NK-92 treated with Interleukin-12 subunit alpha and Interleukin-12 subunit beta, amount 100 ng/mL, for 24 hours (cell line): ENCODE measurements around the gene PAX5.

Source experiments
- DNase-seq: peaks from one replicate; lab custom pipeline; 2025; lab: John Stamatoyannopoulos, UW

The PAX5 gene

DNA sequence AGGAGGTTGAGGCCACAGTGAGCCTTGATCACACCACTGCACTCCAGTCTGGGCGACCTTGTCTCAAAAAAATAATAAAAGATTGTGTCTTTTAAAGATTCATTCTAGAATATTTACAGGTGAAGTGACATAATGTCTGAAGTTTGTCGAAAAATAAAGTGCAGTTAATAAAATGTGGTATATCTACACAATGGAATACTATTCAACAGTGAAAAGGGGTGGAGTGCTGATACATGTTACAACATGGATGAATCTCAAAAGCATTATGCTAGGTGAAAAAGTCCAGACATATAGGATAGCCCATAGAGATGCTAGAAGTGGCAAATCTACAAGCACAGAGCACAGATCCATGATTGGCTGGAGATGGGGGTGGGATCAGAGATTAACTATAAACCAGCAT is 101.9 kb downstream of the PAX5 start:
- DNase-seq = no peak

DNA sequence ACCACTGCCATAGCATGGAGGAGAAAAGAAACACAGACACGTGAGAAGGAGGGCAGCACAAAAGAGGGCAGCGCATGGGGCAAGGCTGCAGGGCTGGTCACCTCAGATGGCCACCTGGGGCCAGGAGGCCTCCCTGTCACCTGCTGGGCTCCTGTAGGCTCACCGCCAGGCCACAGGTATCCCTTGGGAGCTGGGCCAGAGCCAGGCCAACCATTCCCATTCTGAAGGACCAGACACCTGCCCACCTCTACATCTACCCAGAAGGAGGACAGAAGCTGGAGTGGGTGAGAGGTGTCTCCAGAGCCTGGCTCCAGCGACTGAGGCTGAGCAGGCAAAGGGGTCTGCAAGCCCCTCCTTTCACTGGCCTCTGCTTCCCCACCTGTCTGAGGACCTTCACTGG is 103.1 kb downstream of the PAX5 start:
- DNase-seq = no peak

DNA sequence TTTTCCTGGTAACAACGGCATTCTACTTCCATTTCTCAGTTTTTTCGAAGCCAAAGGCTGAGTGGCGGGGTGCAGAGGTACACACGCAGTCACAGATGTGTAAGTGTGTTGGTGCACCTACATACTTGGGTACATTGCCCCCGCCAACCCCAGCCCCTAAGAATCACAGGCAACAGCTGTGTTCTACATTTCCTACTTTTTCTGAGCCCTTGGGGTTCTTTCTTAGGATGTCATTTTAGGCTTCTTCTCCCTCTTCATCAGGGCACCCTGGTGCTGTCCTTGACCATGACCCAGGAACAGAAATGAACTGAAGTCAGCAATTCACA is 104.8 kb downstream of the PAX5 start:
- no peak for DNase-seq

DNA sequence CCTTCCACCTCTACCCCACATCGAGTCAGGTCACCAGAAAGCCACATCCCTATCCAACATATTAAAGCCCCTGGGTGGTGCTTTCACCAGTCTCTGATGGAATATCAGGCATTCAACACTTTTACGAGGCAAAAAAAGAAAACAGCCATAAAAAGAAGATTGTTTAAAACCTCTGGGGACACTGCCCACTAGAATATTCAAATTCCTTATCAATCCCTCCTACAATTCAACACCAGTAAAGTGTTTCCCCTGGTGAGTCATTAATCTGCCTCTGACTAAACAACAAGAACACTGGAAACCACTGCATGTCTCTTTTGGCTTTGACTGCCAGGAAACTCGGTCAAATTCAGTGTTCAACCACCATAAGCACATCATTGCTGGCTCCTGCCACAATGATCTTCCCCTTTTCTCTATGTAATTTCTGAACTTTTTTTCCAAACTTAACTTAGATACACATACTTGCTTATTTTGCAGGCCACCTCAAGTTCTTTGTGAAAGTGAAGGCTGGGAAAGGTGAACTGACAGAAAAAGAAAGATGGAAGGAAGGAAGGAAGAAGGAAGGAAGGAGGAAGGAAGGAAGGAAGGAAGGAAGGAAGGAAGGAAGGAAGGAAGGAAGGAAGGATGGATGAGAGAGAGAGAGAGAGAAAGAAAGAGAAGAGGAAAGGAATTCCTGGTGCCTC is 105.3 kb downstream of the PAX5 start:
- DNase-seq = no peak

DNA sequence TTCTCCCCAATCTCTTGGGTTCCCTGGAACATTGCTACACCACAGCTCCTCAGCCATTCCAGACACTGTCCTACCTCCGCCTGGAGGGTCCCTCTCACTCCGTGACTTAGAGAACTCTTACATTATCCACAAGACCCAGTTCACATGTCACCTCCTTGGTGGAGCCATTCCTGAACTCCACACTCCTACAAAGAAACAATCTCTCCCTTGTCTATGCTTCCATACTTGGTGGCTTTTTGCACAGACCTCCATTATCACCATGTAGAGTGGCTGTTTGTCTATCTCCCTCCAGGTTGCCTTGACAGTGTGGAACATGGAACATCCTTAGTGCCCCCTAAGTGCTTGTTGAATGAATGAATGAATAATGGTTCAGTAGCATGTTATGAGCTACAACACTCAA is 105.9 kb downstream of the PAX5 start:
- no peak for DNase-seq

DNA sequence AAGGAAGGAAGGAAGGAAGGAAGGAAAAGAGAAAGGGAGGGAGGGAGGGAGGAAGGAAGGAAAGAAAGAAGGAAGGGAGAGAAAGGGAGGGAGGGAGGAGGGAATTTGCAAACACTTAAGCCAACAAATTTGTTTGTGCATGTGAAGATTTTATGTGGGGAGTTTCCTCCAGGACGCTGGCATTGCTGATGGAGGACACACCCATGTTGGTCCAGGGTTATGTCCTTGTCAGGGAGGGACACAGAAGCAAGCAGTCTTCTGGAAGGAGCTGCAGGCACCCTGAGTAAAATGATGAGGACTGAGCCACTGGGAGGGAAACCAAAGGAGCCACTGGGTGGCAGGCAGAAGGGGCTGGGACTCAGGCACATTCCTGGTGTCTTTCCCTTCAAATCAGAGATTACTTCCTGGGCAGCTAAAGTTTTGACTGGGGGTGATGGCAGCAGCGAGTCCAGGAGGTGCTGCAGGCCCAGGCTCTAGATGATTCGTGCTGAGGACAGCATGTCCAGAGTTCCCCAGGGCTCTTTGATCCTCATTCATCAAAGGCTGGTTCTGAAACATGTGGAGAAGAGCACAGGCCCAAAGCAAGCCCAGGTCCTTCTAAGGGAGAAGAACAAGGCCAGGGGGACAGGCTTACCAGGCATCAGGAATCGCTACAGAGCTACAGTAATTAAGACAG is 109.2 kb downstream of the PAX5 start:
- no peak for DNase-seq

DNA sequence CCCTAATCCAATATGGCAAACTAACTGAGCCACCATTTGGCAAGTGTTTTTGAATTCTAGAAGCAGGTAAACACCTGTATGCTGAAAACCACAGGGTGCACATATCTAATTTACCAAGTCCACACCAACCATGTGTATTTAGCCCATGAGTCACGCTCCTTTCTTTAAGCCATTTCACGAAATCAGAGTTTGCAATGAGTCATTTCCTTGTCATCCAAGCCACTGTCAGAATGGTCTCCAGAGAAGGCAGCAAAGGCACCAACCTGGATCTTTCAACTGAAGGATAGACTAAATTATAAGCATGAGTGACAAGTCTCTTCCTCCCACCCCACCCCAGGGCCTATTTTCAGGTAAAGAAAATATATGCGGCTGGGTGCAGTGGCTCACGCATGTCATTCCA is 110.0 kb downstream of the PAX5 start:
- peak; percentile 35 for DNase-seq

DNA sequence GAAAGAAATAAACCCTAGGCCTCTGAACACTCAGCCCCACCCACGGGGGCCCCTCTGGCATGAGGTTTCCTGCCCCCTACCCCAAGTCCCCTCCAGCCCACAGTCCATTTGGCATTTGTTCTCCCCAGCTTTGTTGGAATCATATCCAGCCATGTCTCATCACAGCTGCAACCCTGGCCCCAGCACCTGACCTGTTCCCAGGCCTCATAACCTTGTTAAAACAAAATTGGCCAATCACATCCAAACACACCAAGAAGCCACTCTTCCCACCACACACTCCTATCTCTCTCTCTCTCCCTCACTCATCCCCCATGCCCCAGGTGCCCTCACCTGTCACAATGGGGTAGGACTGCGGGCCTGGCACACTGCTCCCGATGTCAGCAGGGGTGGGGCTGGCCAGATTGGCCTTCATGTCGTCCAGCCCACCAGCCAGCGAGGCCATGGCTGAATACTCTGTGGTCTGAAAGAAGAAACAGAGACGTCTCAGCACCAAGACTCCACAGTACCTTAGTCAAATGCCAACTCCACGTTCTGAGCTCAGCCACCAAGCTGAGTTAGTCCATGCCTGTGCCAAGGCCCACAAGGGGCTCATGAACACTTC is 110.9 kb downstream of the PAX5 start:
- no peak for DNase-seq

DNA sequence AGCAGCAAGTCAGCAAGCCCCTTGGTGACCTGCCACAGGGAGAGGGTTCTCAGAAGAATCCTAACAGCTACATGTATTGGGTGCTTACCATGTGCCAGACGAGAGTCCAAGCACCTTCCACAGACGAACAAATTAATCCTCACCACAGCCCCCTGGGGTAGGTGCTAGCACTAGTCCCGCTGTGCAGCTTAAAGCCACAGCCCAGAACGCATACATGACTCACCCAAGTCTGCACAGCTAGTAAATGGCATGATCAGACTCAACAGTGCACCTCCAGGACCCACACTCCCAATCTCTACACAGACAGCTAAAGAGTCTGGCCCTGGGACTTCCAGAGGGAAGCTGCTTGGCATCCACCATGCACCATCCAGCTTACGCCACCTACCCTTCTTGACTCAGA is 111.5 kb downstream of the PAX5 start:
- DNase-seq = peak; percentile 75

DNA sequence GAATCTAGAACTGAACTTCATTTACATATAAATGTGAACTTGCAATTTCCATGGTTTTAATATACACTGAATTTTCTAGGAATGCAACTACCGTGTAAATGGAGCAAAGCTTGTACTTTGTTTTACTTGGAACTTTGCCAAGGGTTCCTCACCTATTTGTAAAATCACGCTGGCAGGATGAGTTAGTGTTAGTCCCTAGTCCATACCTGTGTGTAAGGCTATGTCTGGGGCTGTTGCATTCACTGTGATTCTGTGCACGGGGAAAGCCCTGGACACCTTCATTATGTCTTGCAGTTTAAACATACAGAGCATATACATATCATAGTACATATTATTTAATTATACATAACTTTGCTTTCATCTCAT is 119.9 kb downstream of the PAX5 start:
- no peak for DNase-seq

DNA sequence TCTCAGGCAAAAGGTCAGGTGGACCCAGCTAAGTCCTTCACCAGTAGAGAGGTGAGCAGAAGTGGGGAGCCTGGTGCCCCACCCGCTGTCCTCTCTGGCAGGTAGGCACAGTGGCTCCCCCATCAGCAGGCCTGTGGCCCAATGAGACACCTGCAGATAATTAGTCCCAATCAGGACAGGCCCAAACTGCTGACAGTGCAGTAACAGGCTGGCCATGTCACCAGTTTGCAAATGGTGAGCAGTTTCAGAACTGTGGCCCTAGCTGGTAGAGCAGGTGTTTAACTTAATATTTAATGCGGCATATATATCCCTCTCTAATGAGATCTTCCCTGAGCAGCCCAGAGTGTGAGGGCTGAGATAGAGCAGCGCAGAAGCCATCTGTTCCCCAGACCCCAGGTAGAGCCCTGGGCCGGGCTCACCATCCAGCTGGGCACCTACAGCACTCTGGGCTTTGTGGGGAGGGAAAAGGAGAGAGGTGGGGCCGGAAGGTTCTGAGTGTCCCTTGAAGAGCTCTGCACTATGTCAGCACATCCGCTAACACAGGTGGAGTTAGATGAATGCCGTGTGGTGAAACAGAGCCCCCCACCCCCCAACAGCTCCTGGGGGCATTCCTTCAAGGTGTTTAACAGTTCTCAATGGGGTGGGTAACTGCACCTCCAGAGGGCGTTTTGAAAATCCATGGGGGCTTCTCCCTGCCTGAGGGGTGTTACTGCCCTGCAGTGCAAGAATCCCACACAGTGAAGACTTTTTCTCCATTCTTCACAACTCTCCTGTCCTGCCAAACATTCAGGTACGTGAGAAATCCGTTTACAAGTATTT is 120.5 kb downstream of the PAX5 start:
- DNase-seq = no peak

DNA sequence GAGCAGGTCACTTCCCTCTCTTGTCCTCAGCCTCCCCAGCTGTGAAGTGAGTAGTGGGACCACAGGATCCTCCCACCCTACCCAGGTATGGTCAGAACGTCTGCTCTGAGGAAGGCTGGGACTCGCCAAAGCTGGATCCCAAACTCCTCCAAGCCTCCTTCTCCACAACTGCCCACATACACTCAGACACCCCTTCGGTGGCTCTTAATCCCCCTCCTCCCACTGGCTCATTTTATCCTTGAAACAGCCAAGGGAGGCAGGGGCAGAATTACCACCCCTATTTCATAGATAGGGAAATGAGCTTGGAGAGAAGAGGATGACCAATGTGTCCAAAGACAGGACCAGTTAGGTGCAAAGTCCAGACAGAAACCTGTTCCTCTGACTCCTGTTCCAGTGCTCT is 121.4 kb downstream of the PAX5 start:
- DNase-seq = no peak

DNA sequence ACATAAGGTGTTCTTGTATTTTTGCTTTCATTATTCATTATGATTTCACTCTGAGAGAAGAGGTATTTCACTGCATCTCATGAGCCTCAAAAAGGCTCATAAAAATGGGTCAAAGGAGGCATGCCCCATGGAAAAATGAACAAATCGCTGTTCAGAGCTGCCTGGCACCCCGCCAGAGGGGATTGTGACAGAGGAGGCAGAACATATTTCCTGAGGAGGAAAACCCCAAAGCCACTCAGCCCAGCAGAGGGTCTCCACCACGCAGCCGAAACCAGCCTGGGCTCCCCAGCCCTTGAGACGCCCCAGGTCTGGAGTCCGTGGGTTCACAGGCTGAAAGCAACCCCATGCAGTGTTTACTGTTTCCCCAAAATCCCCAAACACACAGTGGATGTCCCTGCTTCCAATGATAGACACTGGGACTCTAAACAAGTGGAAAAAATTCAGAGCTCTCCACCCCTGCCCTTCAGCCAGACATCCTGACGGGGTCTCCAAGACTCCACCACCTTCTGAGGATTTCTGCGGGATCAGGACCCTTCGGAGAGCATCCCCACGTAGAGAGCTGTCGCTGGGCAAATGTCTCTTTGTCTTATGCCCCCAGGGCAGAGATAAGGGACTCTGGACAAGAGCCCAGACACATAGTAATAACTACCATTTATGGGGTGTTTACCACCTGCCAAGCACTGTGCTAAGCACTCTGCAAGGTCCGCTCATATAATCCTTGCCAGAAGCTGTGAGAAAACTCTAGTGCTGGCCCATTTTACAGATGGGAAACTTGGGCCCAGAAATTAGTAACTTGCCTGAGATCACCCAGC is 122.3 kb downstream of the PAX5 start:
- no peak for DNase-seq

DNA sequence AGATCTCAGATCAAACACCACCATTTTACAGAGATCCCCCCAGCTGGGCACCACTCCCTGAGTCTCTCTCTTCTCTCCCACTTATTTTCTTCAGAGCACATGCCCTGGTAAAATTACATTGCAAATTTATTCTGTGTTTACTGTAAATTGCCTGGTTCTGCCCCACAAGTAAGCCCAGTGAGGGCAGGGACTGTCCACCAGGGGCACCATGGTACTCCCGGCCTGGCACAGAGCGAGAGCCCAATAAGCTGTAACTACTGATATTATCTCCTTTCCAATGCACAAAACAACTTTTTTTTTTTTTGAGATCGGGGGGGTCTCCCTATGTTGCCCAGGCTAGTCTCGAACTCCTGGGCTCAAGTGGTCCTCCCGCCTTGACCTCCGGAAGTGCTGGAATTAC is 123.0 kb downstream of the PAX5 start:
- no peak for DNase-seq

DNA sequence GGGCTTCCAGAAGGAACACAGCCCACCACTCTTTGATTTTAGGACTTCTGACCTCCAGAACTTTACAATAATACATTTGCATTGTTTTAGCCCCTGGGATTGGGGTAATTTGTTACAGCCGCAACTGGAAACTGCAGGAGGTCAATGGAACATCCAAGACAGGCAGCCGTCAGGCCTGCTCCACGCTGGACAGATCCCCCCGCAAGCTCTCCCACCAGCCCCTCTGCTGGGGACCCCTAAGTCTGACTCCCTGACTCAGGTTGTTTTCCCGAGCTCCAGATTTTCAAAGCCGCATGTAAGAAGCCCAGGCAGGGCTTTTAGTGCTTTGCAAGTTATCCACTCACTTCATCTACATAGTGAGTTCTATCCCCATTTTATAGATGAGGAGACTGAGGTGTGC is 127.6 kb downstream of the PAX5 start:
- DNase-seq = no peak

DNA sequence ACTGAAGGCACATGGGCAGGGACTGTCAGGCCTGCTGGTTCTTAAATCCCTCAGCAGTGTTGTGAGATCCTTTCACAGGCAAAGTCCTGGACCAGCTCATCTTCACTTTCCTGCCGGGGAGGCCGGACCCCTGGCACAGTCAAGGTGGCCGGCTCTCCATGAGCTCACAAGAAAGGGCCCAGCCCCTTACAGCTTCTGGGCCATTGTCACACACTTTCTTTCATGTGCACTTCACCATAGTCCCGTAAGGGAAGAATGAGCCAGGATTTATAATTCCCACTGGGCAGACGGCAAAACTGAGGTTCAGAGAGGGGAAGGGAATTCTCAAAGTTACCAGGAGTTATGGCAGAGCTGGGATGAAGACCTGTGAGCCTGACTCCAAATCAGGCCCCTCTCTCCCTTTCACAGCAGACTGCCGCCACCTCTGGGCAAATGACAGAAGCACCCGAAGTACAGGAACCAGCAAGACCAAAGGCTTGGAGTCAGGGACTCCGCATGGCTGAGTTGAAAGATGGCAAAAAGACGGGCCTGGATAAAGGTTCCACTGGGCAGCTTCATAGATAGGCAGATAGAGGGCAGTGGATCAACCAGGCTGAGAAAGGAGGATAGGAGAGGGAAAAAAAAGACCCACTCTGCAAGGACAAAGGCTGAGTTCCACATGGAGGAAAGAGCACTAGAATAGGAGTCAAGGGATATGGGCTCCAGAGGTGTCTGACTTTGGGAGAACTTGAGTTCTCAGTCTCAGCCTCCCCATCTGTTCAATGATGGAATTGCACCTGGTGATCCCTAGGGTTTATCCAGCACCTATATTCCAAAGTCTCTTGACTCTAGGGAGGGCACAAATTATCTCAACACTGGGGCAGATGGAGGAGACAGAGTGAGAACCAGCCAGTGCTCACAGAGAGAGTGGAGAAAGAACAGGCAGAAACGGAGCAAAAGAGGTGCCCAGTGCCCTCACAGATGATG is 128.7 kb downstream of the PAX5 start:
- DNase-seq = no peak

DNA sequence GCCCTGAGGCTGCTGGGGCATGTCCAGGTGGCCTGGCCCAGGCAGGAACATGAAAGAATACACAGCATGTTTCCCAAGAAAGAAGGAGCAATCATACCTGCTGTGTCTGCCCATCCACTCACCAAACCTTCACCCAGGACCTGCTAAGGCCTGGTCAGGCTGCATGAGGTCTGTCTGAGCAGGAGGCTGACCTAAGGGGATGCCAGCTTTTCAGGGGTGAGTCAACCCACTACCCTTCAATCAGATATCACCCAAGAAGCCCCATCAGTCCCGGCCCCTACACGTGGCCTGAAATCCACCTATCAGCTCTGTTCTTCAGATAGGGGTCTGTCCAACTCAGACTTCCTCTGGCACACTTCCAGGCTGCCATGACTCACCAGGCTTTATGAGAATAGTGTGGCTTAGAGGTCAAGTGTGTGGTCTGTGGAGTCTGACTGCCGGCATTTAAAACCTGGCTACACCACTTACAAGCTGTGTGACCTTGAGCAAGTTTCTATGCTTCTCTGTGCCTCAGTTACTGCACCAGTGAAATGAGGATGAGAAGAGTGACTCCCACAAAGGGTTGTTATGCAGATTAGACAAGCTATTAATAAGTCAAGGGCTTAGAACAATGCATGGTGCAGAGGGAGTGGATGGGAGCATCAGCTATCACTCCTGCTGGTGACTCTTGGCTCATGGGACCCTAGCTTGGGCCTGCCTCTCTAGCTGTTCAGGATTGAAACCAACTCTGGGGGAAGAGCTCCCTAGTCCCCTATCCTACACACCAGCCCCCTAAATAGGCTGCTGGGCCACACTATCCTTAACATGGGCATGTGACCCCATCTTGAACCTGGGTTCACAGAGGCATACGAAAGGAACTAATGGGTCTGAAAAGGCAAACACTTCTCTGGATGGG is 130.3 kb downstream of the PAX5 start:
- peak; percentile 82 for DNase-seq

DNA sequence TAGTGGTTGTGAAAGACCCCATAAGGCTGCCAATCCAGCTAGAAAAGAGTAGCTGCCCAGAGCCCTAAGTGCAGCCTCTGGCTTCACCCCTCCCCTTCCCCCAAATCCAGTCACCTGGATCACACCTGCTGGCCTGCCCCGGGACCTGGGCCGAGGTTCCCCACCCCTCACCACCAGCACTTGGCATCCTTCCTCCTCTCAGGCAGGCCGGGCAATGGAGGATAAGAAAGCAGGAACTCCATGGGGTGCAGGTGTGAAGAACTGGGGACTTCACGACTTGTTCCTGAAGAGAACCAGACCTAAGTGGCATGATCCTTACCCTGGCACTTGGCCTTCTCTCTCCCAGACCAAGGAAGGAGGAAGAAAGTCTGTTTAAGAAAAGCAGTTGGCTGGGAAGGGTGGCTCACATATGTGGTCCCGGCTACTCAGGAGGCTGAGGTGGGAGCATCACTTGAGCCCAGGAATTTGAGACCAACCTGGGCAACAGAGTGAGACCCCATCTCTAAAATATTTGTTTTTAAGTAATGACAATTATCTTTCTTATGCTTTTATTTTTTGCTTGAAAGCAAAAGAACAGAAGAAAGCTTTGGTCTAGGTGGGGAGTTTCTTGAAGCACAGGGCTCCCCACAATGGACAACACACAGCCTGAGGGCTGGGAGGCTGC is 131.1 kb downstream of the PAX5 start:
- no peak for DNase-seq

DNA sequence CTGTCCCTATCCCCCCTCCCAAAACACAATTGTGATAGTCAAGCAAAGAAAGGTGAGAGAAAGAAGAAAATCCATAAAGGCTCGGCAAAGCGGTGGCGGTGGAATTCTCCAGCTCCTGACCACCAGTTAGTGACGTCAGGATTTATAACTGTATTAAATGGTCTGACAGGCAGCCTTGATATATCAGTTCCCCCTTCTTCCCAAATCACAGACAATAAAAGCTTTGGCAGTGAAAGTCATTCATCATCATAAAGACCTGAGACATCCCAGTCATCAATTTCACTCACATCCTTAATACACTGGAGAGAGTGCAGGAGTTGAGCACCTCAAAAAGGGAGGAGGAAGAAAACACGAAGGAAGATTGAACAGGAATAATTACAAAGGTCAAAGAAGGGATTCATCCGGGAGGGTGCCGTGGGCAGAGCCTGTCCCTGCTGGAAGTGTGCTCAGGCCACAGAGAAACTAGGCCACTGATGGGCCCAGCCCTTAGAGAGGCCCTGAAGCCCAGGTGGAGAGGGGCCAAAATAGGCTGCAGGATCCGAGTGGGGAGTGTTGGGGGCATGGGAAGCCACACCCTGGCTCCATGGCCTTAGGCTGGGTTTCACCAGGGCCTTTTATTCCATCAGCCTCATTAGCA is 131.9 kb downstream of the PAX5 start:
- DNase-seq = no peak
